ENCODE data around the gene EPHA2.
"Not testable (repeated sequence)": the region's sequence is repeated elsewhere in the genome, so short reads cannot be mapped to it uniquely, and the experiment has no call there.

Gene EPHA2

DNA sequence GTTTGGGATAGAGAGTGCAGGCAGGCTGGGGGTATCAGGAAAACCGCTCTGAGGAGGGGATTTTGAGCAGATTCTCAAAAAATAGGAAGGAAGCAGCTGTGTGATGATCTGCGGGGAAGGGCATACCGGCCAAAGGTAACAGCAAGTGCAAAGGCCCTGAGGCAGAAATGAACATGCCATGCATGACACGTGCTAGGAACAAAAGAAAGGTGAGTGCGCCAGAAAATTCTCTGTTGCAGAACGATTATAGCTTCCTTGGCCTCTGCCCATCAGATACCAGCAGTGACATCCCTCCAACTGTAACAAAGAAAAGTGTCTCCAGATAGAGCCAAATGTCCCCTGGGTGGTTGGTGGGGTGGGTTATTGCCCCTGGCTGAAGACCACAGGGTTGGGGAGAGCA is 45.4 kb downstream of the EPHA2 start:
- no peak for TF ChIP-seq CTCF (IDR thresholded peaks at IDR 0.05; ENCODE audit: borderline replicate concordance, insufficient read depth, low read depth, low read length)
- no peak overlapping the region for H3K4me3 ChIP-seq (ENCODE audit: low read depth, low read length)

DNA sequence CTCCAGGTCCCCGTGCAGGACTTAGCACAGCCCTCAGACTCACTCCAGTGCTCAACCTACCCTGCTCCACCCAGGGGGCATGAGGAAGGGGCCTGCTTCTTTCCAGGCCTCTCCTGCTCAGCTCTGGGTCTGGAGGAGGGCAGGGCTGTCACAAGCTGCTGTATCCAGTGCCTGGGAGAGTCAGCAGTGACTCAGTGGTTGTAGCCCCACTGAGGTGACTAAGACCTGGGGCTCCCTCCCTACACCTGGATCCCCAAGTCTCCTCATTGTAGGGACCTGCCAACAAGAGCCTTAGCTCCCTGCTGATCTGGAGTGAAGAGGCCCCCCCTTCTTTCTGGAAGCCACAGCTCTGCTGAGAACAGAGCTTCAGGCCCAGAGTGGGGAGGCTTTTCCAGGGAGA is 46.3 kb downstream of the EPHA2 start:
- H3K4me3 ChIP-seq (ENCODE audit: low read depth, low read length), result no peak overlapping the region
- TF ChIP-seq CTCF (IDR thresholded peaks at IDR 0.05; ENCODE audit: borderline replicate concordance, insufficient read depth, low read depth, low read length), result no peak

- H3K4me3 ChIP-seq (ENCODE audit: low read depth, low read length), result not testable (repeated sequence)
These were observed 48.8 kb downstream of the EPHA2 start for GRCh38 chr1:16107039-16107438.

DNA sequence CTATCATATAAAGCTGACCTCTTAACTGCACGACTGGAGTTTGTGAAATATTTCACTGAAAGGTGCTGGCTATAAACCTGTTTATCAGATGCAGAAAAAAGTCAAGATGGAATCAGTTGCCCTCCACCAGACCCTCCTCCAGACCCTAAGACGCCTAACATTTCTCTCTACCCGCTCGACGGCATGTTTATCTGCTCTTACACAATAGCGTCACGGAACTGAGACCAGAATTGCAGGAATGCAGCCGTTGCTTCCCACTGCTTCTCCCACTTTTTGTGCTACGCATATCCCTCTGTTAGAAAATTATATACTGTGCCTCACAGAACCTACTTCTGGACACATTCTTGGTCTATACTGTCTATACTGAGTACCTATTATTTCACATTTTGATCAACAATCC is 54.2 kb downstream of the EPHA2 start:
- H3K4me3 ChIP-seq (ENCODE audit: low read depth, low read length), result no peak overlapping the region
- TF ChIP-seq CTCF (IDR thresholded peaks at IDR 0.05; ENCODE audit: borderline replicate concordance, insufficient read depth, low read depth, low read length), result no peak

DNA sequence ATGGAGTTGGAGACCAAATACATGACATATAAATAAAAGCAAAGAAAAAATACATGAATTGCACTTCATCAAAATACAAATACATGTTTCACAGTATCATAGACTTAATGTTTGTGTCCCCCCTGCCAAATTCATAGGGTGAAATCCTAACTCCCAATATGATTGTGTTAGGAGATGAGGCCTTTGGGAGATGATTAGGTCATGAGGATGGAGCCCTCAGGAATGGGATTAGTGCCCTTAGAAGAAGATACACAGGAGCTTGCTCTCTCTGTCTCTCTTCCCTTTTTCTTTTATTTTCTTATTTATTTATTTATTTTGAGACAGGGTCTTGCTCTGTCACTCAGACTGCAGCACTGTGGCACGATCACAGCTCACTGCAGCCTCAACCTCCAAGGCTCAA is 56.5 kb downstream of the EPHA2 start:
- no peak overlapping the region for H3K4me3 ChIP-seq (ENCODE audit: low read depth, low read length)
- TF ChIP-seq CTCF (IDR thresholded peaks at IDR 0.05; ENCODE audit: borderline replicate concordance, insufficient read depth, low read depth, low read length), result no peak

- no peak for TF ChIP-seq CTCF (IDR thresholded peaks at IDR 0.05; ENCODE audit: borderline replicate concordance, insufficient read depth, low read depth, low read length)
- H3K4me3 ChIP-seq (ENCODE audit: low read depth, low read length), result no peak overlapping the region
These were observed 60.4 kb downstream of the EPHA2 start for GRCh38 chr1:16095447-16095846.

- H3K4me3 ChIP-seq (ENCODE audit: low read depth, low read length), result no peak overlapping the region
- no peak for TF ChIP-seq CTCF (IDR thresholded peaks at IDR 0.05; ENCODE audit: borderline replicate concordance, insufficient read depth, low read depth, low read length)
These were observed 61.3 kb downstream of the EPHA2 start for GRCh38 chr1:16094453-16095158.

Data from GM12875 (cell line).